Mesenchymal stem cell (in vitro differentiated cells and primary cell): Measurements from ENCODE around the gene DKK2.

ENCODE experiments used
- DNase-seq: peaks from one replicate; pipeline ENCODE4 v3.0.0-alpha.2; 2013
- H2AFZ ChIP-seq: one replicate; pipeline ENCODE4 v1.6.1; 2013; ENCODE audit warnings: low read depth, mild to moderate bottlenecking, control low read depth, inconsistent platforms, low read length, moderate library complexity
- H2AK5ac ChIP-seq: 2 replicates; pipeline ENCODE4 v1.6.1; 2013; ENCODE audit warnings: low read length, moderate library complexity, mild to moderate bottlenecking, inconsistent platforms; ENCODE audit not compliant: severe bottlenecking
- H2BK120ac ChIP-seq: one replicate; pipeline ENCODE4 v1.6.1; 2013; ENCODE audit warnings: low read depth, mild to moderate bottlenecking, inconsistent platforms, low read length, moderate library complexity
- H2BK12ac ChIP-seq, 2 experiments: one replicate each; pipeline ENCODE4 v1.6.1; 2013; ENCODE audit warnings: inconsistent platforms in 2 of 2, low read length in 2 of 2, mild to moderate bottlenecking in 2 of 2, moderate library complexity in 2 of 2, control low read depth in 1 of 2
- H2BK15ac ChIP-seq: one replicate; pipeline ENCODE4 v1.6.1; 2013; ENCODE audit warnings: mild to moderate bottlenecking, low read depth, inconsistent platforms; ENCODE audit not compliant: poor library complexity, severe bottlenecking
- H2BK5ac ChIP-seq: 2 replicates; pipeline ENCODE4 v1.6.1; 2013; ENCODE audit warnings: low read depth, mild to moderate bottlenecking, low read length, control low read depth, inconsistent platforms; ENCODE audit not compliant: poor library complexity, severe bottlenecking
- H3K14ac ChIP-seq, 2 experiments: one replicate each; pipeline ENCODE4 v1.6.1; 2013; ENCODE audit warnings: inconsistent platforms in 2 of 2, low read length in 2 of 2, control low read depth in 1 of 2, mild to moderate bottlenecking in 1 of 2, moderate library complexity in 1 of 2
- H3K18ac ChIP-seq, 2 experiments: one replicate each; pipeline ENCODE4 v1.6.1; 2013; ENCODE audit warnings: inconsistent platforms in 2 of 2, low read length in 2 of 2, control low read depth in 1 of 2, low read depth in 1 of 2, mild to moderate bottlenecking in 1 of 2
- H3K23ac ChIP-seq, 2 experiments: one replicate each; pipeline ENCODE4 v1.6.1; 2013; ENCODE audit warnings: inconsistent platforms in 2 of 2, low read length in 2 of 2, mild to moderate bottlenecking in 2 of 2, moderate library complexity in 2 of 2, control low read depth in 1 of 2
- H3K27ac ChIP-seq: 2 replicates; pipeline ENCODE4 v1.5.1; 2013; ENCODE audit warnings: mild to moderate bottlenecking, moderate library complexity, low read length, control low read depth, inconsistent platforms; ENCODE audit not compliant: poor library complexity, severe bottlenecking
- H3K27me3 ChIP-seq, 2 experiments: 2 replicates each; pipeline versions ENCODE4 v1.6.1 to v1.7.0; 2013; ENCODE audit warnings: low read length in 2 of 2, mild to moderate bottlenecking in 2 of 2, moderate library complexity in 2 of 2, control low read depth in 1 of 2, inconsistent platforms in 1 of 2; ENCODE audit not compliant: control insufficient read depth in 1 of 2, insufficient read depth in 1 of 2
- H3K36me3 ChIP-seq, 2 experiments: 2 replicates each; pipeline versions ENCODE4 v1.6.1 to v1.7.0; 2013; ENCODE audit warnings: low read length in 2 of 2, control low read depth in 1 of 2, inconsistent platforms in 1 of 2, low read depth in 1 of 2, mild to moderate bottlenecking in 1 of 2; ENCODE audit not compliant: insufficient read depth in 2 of 2, control insufficient read depth in 1 of 2
- H3K4ac ChIP-seq, 2 experiments: one replicate each; pipeline ENCODE4 v1.6.1; 2013; ENCODE audit warnings: inconsistent platforms in 2 of 2, low read length in 2 of 2, mild to moderate bottlenecking in 2 of 2, moderate library complexity in 2 of 2, control low read depth in 1 of 2, low read depth in 1 of 2
- H3K4me1 ChIP-seq: 2 replicates; pipeline ENCODE4 v1.6.1; 2013; ENCODE audit warnings: low read depth, low read length, control low read depth; ENCODE audit not compliant: control insufficient read depth, insufficient read depth
- H3K4me2 ChIP-seq: 2 replicates; pipeline ENCODE4 v1.6.1; 2013; ENCODE audit warnings: low read length, mild to moderate bottlenecking, inconsistent platforms; ENCODE audit not compliant: poor library complexity, severe bottlenecking
- H3K4me3 ChIP-seq, 2 experiments: 2 replicates each; pipeline versions ENCODE4 v1.5.1 to v1.7.0; 2013; ENCODE audit warnings: low read length in 2 of 2, mild to moderate bottlenecking in 2 of 2, control low read depth in 1 of 2, low read depth in 1 of 2; ENCODE audit not compliant: insufficient read depth in 1 of 2
- H3K79me1 ChIP-seq: replicated peaks from 2 replicates; pipeline ENCODE4 v1.6.1; 2013; ENCODE audit warnings: mild to moderate bottlenecking, control low read depth, low read length, inconsistent platforms; ENCODE audit not compliant: poor library complexity, severe bottlenecking
- H3K9ac ChIP-seq: 2 replicates; pipeline ENCODE4 v1.7.0; 2013; ENCODE audit warnings: mild to moderate bottlenecking, low read length, moderate library complexity
- H3K9me3 ChIP-seq: 2 replicates; pipeline ENCODE4 v1.7.0; 2013; ENCODE audit warnings: mild to moderate bottlenecking, low read length; ENCODE audit not compliant: control insufficient read depth
- H4K8ac ChIP-seq: one replicate; pipeline ENCODE4 v1.6.1; 2013; ENCODE audit warnings: inconsistent platforms, mild to moderate bottlenecking, low read length, moderate library complexity
- H4K91ac ChIP-seq: one replicate; pipeline ENCODE4 v1.6.1; 2013; ENCODE audit warnings: mild to moderate bottlenecking, low read length, inconsistent platforms
- WGBS: methylation state at CpG from one replicate; pipeline ENCODE4 v1.1.7; 2013; ENCODE audit warnings: mixed read lengths; 5-methylcytosine and 5-hydroxymethylcytosine counted together

The DKK2 gene

GRCh38 chr4:106985830-106986229 lies 50.3 kb downstream of the DKK2 start:
- H3K4me3 ChIP-seq: peak overlapping the region in 1 of 2 experiments; percentile 50
- H2BK12ac ChIP-seq: no peak overlapping the region
- H3K27me3 ChIP-seq: no peaks in the 10 kb centered on the region
- no peak overlapping the region for H3K23ac ChIP-seq
- no peak overlapping the region for H2AK5ac ChIP-seq
- DNase-seq: no peak
- H3K18ac ChIP-seq: no peak overlapping the region
- no peak overlapping the region for H4K8ac ChIP-seq
- H2BK5ac ChIP-seq: no peak overlapping the region
- peak overlapping the region; percentile 58 for H3K9ac ChIP-seq
- no peak overlapping the region for H3K4me2 ChIP-seq
- no peak overlapping the region for H3K27ac ChIP-seq
- H4K91ac ChIP-seq: no peak overlapping the region
- H2BK120ac ChIP-seq: no peak overlapping the region
- no peaks in the 10 kb centered on the region for H3K9me3 ChIP-seq
- H3K4ac ChIP-seq: no peak overlapping the region
- H2BK15ac ChIP-seq: no peak overlapping the region
- WGBS: 86% methylated on average over 2 of the region's 3 CpGs
- H3K79me1 ChIP-seq: no peaks in the 10 kb centered on the region
- H3K36me3 ChIP-seq: no peaks in the 10 kb centered on the region
- no peak overlapping the region for H2AFZ ChIP-seq
- no peak overlapping the region for H3K14ac ChIP-seq
- no peaks in the 10 kb centered on the region for H3K4me1 ChIP-seq

GRCh38 chr4:106982711-106983211 lies 53.4 kb downstream of the DKK2 start:
- Histone ChIP-seq H2BK15ac (no peak overlapping the region), H3K4ac (no peak overlapping the region), H3K27me3 (no peaks in the 10 kb centered on the region), H3K23ac (no peak overlapping the region), H3K9ac (no peak overlapping the region), H3K4me1 (no peaks in the 10 kb centered on the region), H3K9me3 (no peaks in the 10 kb centered on the region), H3K18ac (no peak overlapping the region), H3K36me3 (no peaks in the 10 kb centered on the region), H2BK12ac (no peak overlapping the region), H2BK5ac (no peak overlapping the region), H2AFZ (no peak overlapping the region), H2AK5ac (no peak overlapping the region), H3K4me2 (no peak overlapping the region), H4K91ac (no peak overlapping the region), H3K4me3 (no peak overlapping the region), H3K79me1 (no peaks in the 10 kb centered on the region), H3K14ac (no peak overlapping the region), H3K27ac (no peak overlapping the region), H4K8ac (no peak overlapping the region), H2BK120ac (no peak overlapping the region)
- WGBS: 88% methylated on average over 1 of the region's 1 CpG
- no peak for DNase-seq

GRCh38 chr4:106981431-106981830 lies 54.7 kb downstream of the DKK2 start:
- Histone ChIP-seq H3K4ac (no peak overlapping the region), H2BK120ac (no peak overlapping the region), H4K91ac (no peak overlapping the region), H4K8ac (no peak overlapping the region), H3K18ac (no peak overlapping the region), H3K36me3 (no peaks in the 10 kb centered on the region), H3K4me1 (no peaks in the 10 kb centered on the region), H3K9me3 (no peaks in the 10 kb centered on the region), H3K23ac (no peak overlapping the region), H3K79me1 (no peaks in the 10 kb centered on the region), H3K27ac (no peak overlapping the region), H3K14ac (no peak overlapping the region), H2BK5ac (no peak overlapping the region), H2AK5ac (no peak overlapping the region), H3K9ac (no peak overlapping the region), H3K4me3 (no peak overlapping the region), H2BK15ac (no peak overlapping the region), H3K4me2 (no peak overlapping the region), H3K27me3 (no peaks in the 10 kb centered on the region), H2AFZ (no peak overlapping the region), H2BK12ac (no peak overlapping the region)
- no peak for DNase-seq

GRCh38 chr4:106979476-106979875 lies 56.6 kb downstream of the DKK2 start:
- no peak overlapping the region for H3K14ac ChIP-seq
- H3K27ac ChIP-seq: no peak overlapping the region
- H3K4me3 ChIP-seq: no peak overlapping the region
- H3K79me1 ChIP-seq: no peaks in the 10 kb centered on the region
- H3K18ac ChIP-seq: peak overlapping the region in 1 of 2 experiments; percentile 2
- H2AK5ac ChIP-seq: no peak overlapping the region
- no peak overlapping the region for H3K9ac ChIP-seq
- no peaks in the 10 kb centered on the region for H3K9me3 ChIP-seq
- 85% methylated on average over 2 of the region's 4 CpGs for whole genome bisulfite sequencing
- H3K23ac ChIP-seq: no peak overlapping the region
- no peak overlapping the region for H3K4ac ChIP-seq
- no peak overlapping the region for H4K91ac ChIP-seq
- DNase-seq: no peak
- H2AFZ ChIP-seq: no peak overlapping the region
- no peaks in the 10 kb centered on the region for H3K27me3 ChIP-seq
- no peaks in the 10 kb centered on the region for H3K4me1 ChIP-seq
- H4K8ac ChIP-seq: no peak overlapping the region
- no peak overlapping the region for H2BK5ac ChIP-seq
- no peak overlapping the region for H2BK120ac ChIP-seq
- no peak overlapping the region for H3K4me2 ChIP-seq
- no peak overlapping the region for H2BK12ac ChIP-seq
- H2BK15ac ChIP-seq: no peak overlapping the region
- no peaks in the 10 kb centered on the region for H3K36me3 ChIP-seq
